GM12878 (cell line): Measurements from ENCODE around the gene RAPGEF4. TPM values are rescaled to one million over a fixed set of nuclear protein-coding genes. Genes with fewer than 3 reads are reported as not detected.

ENCODE experiments used
- ATAC-seq: fragments of 200-7000 bp; cut with Tn5 transposase; 3 replicates; pipeline ENCODE4 v1.9.1; 2020; ENCODE audit warnings: mild to moderate bottlenecking, moderate library complexity
- BruUV-seq: library from RNA; stranded (reverse); fragments of 400-500 nt; replicated peaks from 2 replicates; lab custom pipeline; 2021; lab: Mats Ljungman, UMichigan
- CTCF ChIA-PET: fragments of 300-600 bp; sonication (Branson Sonifier 250); formaldehyde crosslinking; extraction: SDS; loops from one replicate; lab custom pipeline; 2021; ENCODE audit warnings: inconsistent platforms; lab: Yijun Ruan, JAX
- POLR2A ChIA-PET: fragments of 350-600 bp; formaldehyde crosslinking; extraction: SDS; loops from one replicate; lab custom pipeline; 2021; ENCODE audit warnings: inconsistent platforms; lab: Charles Lee
- RAD21 ChIA-PET: fragments of 300-600 bp; sonication (Branson Sonifier 250); formaldehyde crosslinking; loops from one replicate; lab custom pipeline; 2023; ENCODE audit warnings: antibody characterized with exemption; ENCODE audit not compliant: unreplicated experiment; lab: Charles Lee
- SMC1A ChIA-PET: fragments of 300-600 bp; sonication (Branson Sonifier 250); formaldehyde crosslinking; loops from one replicate; lab custom pipeline; 2023; ENCODE audit not compliant: unreplicated experiment, uncharacterized antibody; lab: Charles Lee
- DNase-seq: peaks from one replicate; pipeline ENCODE4 v3.0.0-alpha.2; 2011; ENCODE audit warnings: low read depth, low spot score
- FAIRE-seq: peaks from 3 replicates; lab custom pipeline; 2011; peaks lifted over from hg19 to GRCh38; lab: Jason Lieb, UNC
- H2AFZ ChIP-seq: 2 replicates; pipeline ENCODE4 v1.6.0; 2011; ENCODE audit warnings: low read depth, low read length, control low read depth; ENCODE audit not compliant: control insufficient read depth
- H3K27ac ChIP-seq: 2 replicates; pipeline ENCODE4 v1.5.1; 2011; ENCODE audit warnings: control low read depth; ENCODE audit not compliant: control insufficient read depth, insufficient read depth
- H3K27me3 ChIP-seq, 2 experiments: replicated peaks in 1 of 2; 2 replicates each; pipeline versions ENCODE4 v1.6.0 to v1.6.1; 2011; ENCODE audit warnings: low read length in 1 of 2; ENCODE audit not compliant: control insufficient read depth in 2 of 2, insufficient read depth in 2 of 2
- H3K36me3 ChIP-seq, 2 experiments: 2 replicates each; pipeline ENCODE4 v1.5.1; 2011; ENCODE audit warnings: low read length in 1 of 2; ENCODE audit not compliant: control insufficient read depth in 2 of 2, insufficient read depth in 2 of 2
- H3K4me1 ChIP-seq: 2 replicates; pipeline ENCODE4 v1.6.1; 2011; ENCODE audit warnings: mild to moderate bottlenecking, low read length, moderate library complexity, mixed read lengths; ENCODE audit not compliant: control insufficient read depth, insufficient read depth
- H3K4me2 ChIP-seq: 2 replicates; pipeline ENCODE4 v1.6.0; 2011; ENCODE audit warnings: control low read depth; ENCODE audit not compliant: control insufficient read depth, insufficient read depth
- H3K4me3 ChIP-seq: fragments of 200-600 bp; sonication (generic); 2 replicates; pipeline ENCODE4 v1.5.1; 2016
- H3K79me2 ChIP-seq: 2 replicates; pipeline ENCODE4 v1.6.0; 2011; ENCODE audit warnings: low read length; ENCODE audit not compliant: control insufficient read depth, insufficient read depth
- H3K9ac ChIP-seq: 2 replicates; pipeline ENCODE4 v1.8.0; 2011; ENCODE audit warnings: low read length, control low read depth, mixed read lengths; ENCODE audit not compliant: control insufficient read depth, insufficient read depth
- H3K9me3 ChIP-seq: replicated peaks from 3 replicates; pipeline ENCODE4 v1.5.1; 2011; ENCODE audit warnings: mild to moderate bottlenecking, low read length; ENCODE audit not compliant: control insufficient read depth, insufficient read depth
- H4K20me1 ChIP-seq: 2 replicates; pipeline ENCODE4 v1.6.0; 2011; ENCODE audit not compliant: control insufficient read depth, insufficient read depth
- ATF7 ChIP-seq: fragments of 450-650 bp; IDR thresholded peaks from 2 replicates; pipeline ENCODE4 v1.6.1; 2016; ENCODE audit warnings: low read depth, mild to moderate bottlenecking
- CBX5 ChIP-seq: sonication (generic); IDR thresholded peaks from 2 replicates; pipeline ENCODE4 v1.6.1; 2016; ENCODE audit warnings: low read depth, moderate library complexity, mild to moderate bottlenecking, inconsistent platforms
- CHD2 ChIP-seq: IDR thresholded peaks from 2 replicates; pipeline ENCODE4 v1.6.1; 2011; ENCODE audit warnings: low read depth, low read length, improper control_type of control experiment, borderline replicate concordance
- CREM ChIP-seq: IDR thresholded peaks from 2 replicates; pipeline ENCODE4 v1.6.1; 2014; ENCODE audit warnings: antibody characterized with exemption, low read depth
- HCFC1 ChIP-seq: fragments of 150-350 bp; IDR thresholded peaks from 2 replicates; pipeline ENCODE4 v1.6.1; 2014; ENCODE audit warnings: low read length
- NFIC ChIP-seq: IDR thresholded peaks from 2 replicates; pipeline ENCODE4 v1.6.1; 2012; ENCODE audit warnings: low read depth, mild to moderate bottlenecking, inconsistent platforms, low read length, moderate library complexity
- NRF1 ChIP-seq: conservative IDR thresholded peaks from 2 replicates; pipeline ENCODE4 v1.6.1; 2011; ENCODE audit warnings: mild to moderate bottlenecking, low read depth, low read length, improper control_type of control experiment
- PAX8 ChIP-seq: fragments of 450-650 bp; IDR thresholded peaks from 2 replicates; pipeline ENCODE4 v1.6.1; 2017; ENCODE audit warnings: mild to moderate bottlenecking, moderate library complexity
- TCF12 ChIP-seq: IDR thresholded peaks from 2 replicates; pipeline ENCODE4 v1.6.1; 2011; ENCODE audit warnings: low read depth, mild to moderate bottlenecking, low read length
- TCF7 ChIP-seq: IDR thresholded peaks from 2 replicates; pipeline ENCODE4 v1.6.1; 2014; ENCODE audit warnings: antibody characterized with exemption, borderline replicate concordance
- WRNIP1 ChIP-seq: IDR thresholded peaks from 2 replicates; pipeline ENCODE4 v1.6.1; 2011; ENCODE audit warnings: low read depth, low read length, improper control_type of control experiment, borderline replicate concordance
- ZSCAN29 ChIP-seq: fragments of 450-650 bp; IDR thresholded peaks from 2 replicates; pipeline ENCODE4 v1.6.1; 2017; ENCODE audit warnings: mild to moderate bottlenecking, moderate library complexity
- WGBS: methylation state at CpG from one replicate; pipeline ENCODE4 v1.1.6; 2016; ENCODE audit warnings: low lambda C conversion rate; ENCODE audit not compliant: insufficient replicate concordance, insufficient coverage; ENCODE audit errors: missing lambda C conversion rate; 5-methylcytosine and 5-hydroxymethylcytosine counted together
- in situ Hi-C: fragments of 300-500 bp; cut with MboI; formaldehyde crosslinking; loops from 9 replicates; pipeline ENCODE4 v1.14.3; 2018; ENCODE audit warnings: mixed read lengths
- intact Hi-C: fragments of 100-400 bp; cut with micrococcal nuclease; formaldehyde crosslinking; loops from one replicate; pipeline ENCODE4 v1.14.2; 2022; ENCODE audit not compliant: unreplicated experiment
- polyA plus RNA-seq, 11 experiments: library from polyadenylated mRNA; depleted of rRNA in 4 of 11; unstranded in 6 of 11; stranded (reverse) in 5 of 11; fragments of >200 nt; fragmentation: Nextera tagmentation in 4 of 11; fragmentation: Illumina TruSeq in 1 of 11; extraction: Ambion mirVana in 4 of 11; extraction: Trizol in 1 of 11; gene quantifications; 1 replicate in 1 of 11; 2 replicates in 10 of 11; pipeline versions ENCODE4 v1.2.1 to v1.2.3, GENCODE V29; 2011 to 2016; ENCODE audit warnings: inconsistent platforms in 2 of 11, missing spikeins in 2 of 11, low read depth in 1 of 11
- total RNA-seq, 4 experiments: library from RNA; depleted of rRNA in 3 of 4; stranded (reverse); fragments of >200 nt in 3 of 4; fragmentation: Illumina TruSeq in 1 of 4; extraction: Trizol in 1 of 4; gene quantifications; 2 replicates each; pipeline versions ENCODE4 v1.2.1 to v1.2.3, GENCODE V29; 2013 to 2021
- TF ChIP-seq, protein P1 (sequence below): fragments of 450-650 bp; IDR thresholded peaks from 2 replicates; pipeline ENCODE4 v1.6.1; 2014; ENCODE audit warnings: mild to moderate bottlenecking
- TF ChIP-seq, protein P2 (sequence below): IDR thresholded peaks from 2 replicates; pipeline ENCODE4 v1.6.1; 2012; ENCODE audit warnings: improper control_type of control experiment, low read depth, low read length; ENCODE audit not compliant: insufficient replicate concordance
- TF ChIP-seq, protein P3 (sequence below): fragments of 150-350 bp; IDR thresholded peaks from 2 replicates; pipeline ENCODE4 v1.6.1; 2014; ENCODE audit warnings: mild to moderate bottlenecking, low read depth, low read length

Gene RAPGEF4
- total and polyA plus RNA-seq, 10 of the 15 experiments (the other 5 are each of a cell fraction or from before 2014, with no cell fraction given), result 0.18 TPM; not detected in 8

DNA sequence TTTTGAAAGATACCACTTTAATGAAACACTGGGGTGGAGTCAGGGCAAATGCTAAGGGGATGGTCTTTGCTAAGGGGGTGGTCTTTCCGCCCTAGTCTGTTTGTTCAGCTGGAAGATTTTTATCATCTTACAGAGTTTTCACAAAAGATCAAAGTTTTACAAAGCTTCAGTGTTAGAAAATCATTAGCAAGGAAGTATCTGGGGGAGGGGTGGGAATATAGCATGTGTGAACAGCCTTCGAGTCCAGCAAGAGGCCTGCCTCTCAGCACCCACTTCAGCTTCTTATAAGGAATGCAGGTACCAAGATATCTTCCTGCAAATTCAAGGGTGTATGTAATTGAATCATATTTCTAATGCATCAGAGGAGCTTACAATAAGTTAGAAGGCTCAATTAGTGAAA lies 112.9 kb downstream of the RAPGEF4 start:
- ChIA-PET CTCF (no interaction called here), RAD21 (no interaction called here), POLR2A (interaction anchor here (1.3 kb wide), 1 partner anchor 10 kb away, joined by 3 read pairs; no protein-coding TSS in a partner anchor), SMC1A (interaction anchor here (1.0 kb wide), 1 partner anchor 73 kb away, joined by 3 read pairs; no protein-coding TSS in a partner anchor)
- Histone ChIP-seq H3K4me1 (no peaks in the 10 kb centered on the region), H3K79me2 (no peaks in the 10 kb centered on the region), H4K20me1 (no peaks in the 10 kb centered on the region), H3K36me3 (no peaks in the 10 kb centered on the region), H3K27ac (no peak overlapping the region), H3K27me3 (peaks cover 0 to 11% of the 10 kb centered on the region in 2 experiments; a peak in 1 of 4 replicates), H3K4me3 (no peak overlapping the region), H3K4me2 (no peak overlapping the region), H3K9me3 (no peaks in the 10 kb centered on the region), H2AFZ (no peak overlapping the region), H3K9ac (no peak overlapping the region)
- intact Hi-C loops (no loop called here), in situ Hi-C loops (no loop called here)
- DNase-seq (no peak), ATAC-seq (no peak), FAIRE-seq (no peak)
- no TSS peak for BruUV-seq
- 0% methylated on average over 2 of the region's 2 CpGs for WGBS
- no peak for TF ChIP-seq HCFC1
- TF ChIP-seq WRNIP1, result no peak
- no peak for TF ChIP-seq CBX5
- no peak for TF ChIP-seq CREM
- TF ChIP-seq TCF7, result no peak
- TF ChIP-seq ATF7, result no peak
- no peak for TF ChIP-seq TCF12
- no peak for TF ChIP-seq ZSCAN29
- TF ChIP-seq PAX8, result no peak
- TF ChIP-seq NRF1, result no peak
- TF ChIP-seq CHD2, result no peak
- TF ChIP-seq, protein P1, sequence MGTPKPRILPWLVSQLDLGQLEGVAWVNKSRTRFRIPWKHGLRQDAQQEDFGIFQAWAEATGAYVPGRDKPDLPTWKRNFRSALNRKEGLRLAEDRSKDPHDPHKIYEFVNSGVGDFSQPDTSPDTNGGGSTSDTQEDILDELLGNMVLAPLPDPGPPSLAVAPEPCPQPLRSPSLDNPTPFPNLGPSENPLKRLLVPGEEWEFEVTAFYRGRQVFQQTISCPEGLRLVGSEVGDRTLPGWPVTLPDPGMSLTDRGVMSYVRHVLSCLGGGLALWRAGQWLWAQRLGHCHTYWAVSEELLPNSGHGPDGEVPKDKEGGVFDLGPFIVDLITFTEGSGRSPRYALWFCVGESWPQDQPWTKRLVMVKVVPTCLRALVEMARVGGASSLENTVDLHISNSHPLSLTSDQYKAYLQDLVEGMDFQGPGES, result no peak
- TF ChIP-seq, protein P2, sequence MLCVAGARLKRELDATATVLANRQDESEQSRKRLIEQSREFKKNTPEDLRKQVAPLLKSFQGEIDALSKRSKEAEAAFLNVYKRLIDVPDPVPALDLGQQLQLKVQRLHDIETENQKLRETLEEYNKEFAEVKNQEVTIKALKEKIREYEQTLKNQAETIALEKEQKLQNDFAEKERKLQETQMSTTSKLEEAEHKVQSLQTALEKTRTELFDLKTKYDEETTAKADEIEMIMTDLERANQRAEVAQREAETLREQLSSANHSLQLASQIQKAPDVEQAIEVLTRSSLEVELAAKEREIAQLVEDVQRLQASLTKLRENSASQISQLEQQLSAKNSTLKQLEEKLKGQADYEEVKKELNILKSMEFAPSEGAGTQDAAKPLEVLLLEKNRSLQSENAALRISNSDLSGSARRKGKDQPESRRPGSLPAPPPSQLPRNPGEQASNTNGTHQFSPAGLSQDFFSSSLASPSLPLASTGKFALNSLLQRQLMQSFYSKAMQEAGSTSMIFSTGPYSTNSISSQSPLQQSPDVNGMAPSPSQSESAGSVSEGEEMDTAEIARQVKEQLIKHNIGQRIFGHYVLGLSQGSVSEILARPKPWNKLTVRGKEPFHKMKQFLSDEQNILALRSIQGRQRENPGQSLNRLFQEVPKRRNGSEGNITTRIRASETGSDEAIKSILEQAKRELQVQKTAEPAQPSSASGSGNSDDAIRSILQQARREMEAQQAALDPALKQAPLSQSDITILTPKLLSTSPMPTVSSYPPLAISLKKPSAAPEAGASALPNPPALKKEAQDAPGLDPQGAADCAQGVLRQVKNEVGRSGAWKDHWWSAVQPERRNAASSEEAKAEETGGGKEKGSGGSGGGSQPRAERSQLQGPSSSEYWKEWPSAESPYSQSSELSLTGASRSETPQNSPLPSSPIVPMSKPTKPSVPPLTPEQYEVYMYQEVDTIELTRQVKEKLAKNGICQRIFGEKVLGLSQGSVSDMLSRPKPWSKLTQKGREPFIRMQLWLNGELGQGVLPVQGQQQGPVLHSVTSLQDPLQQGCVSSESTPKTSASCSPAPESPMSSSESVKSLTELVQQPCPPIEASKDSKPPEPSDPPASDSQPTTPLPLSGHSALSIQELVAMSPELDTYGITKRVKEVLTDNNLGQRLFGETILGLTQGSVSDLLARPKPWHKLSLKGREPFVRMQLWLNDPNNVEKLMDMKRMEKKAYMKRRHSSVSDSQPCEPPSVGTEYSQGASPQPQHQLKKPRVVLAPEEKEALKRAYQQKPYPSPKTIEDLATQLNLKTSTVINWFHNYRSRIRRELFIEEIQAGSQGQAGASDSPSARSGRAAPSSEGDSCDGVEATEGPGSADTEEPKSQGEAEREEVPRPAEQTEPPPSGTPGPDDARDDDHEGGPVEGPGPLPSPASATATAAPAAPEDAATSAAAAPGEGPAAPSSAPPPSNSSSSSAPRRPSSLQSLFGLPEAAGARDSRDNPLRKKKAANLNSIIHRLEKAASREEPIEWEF, result no peak
- TF ChIP-seq NFIC, result no peak
- TF ChIP-seq, protein P3, sequence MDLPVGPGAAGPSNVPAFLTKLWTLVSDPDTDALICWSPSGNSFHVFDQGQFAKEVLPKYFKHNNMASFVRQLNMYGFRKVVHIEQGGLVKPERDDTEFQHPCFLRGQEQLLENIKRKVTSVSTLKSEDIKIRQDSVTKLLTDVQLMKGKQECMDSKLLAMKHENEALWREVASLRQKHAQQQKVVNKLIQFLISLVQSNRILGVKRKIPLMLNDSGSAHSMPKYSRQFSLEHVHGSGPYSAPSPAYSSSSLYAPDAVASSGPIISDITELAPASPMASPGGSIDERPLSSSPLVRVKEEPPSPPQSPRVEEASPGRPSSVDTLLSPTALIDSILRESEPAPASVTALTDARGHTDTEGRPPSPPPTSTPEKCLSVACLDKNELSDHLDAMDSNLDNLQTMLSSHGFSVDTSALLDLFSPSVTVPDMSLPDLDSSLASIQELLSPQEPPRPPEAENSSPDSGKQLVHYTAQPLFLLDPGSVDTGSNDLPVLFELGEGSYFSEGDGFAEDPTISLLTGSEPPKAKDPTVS, result no peak
